Measurements from ENCODE around the gene UBE4B.

DNA sequence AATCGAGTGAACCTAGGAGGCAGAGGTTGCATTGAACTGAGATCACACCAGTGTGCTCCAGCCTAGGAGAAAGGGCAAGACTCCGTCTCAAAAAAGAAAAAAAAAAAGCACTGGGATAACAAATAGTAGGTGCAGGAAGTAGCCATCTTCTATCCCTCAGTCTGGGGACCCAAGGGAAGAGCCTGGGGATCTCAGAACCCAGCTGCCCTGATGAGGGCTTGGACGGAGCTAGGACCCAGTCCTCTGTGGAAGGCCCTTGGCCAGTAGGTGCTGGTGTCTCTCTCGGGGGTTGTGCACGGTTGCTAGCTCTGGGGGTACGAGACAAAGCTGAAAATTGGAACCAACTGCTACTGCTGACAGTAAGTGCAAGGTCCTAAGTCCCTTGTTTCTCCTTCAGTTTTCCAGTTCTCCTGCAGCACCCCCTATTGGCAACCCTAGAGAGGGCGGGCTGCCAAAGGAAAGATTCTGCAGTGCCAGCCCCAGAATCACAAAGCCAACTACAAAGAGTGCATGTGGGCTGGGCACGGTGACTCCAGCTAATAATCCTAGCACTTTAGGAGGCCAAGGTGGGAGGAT, 120.0 kb downstream of the UBE4B start:
- TF ChIP-seq NFRKB (IDR thresholded peaks at IDR 0.05) (no peak), FOXA1 (IDR thresholded peaks at IDR 0.05) (no peak), HDGF (IDR thresholded peaks at IDR 0.05; ENCODE audit: borderline replicate concordance) (no peak), SUZ12 (IDR thresholded peaks at IDR 0.05) (no peak), FOXK2 (IDR thresholded peaks at IDR 0.05) (no peak), ZNF384 (IDR thresholded peaks at IDR 0.05) (no peak), FOXM1 (IDR thresholded peaks at IDR 0.05; ENCODE audit: borderline replicate concordance) (no peak), TARDBP (IDR thresholded peaks at IDR 0.05) (no peak), ELF4 (IDR thresholded peaks at IDR 0.05) (no peak), L3MBTL2 (conservative IDR thresholded peaks at IDR 0.05) (no peak), CTBP1 (IDR thresholded peaks at IDR 0.05; ENCODE audit: borderline replicate concordance) (no peak)

Measured in HEK293T (cell line).